H1 (cell line): ENCODE results near the gene SNHG17. TPM values are rescaled to one million over a fixed set of nuclear protein-coding genes. Genes with fewer than 3 reads are reported as not detected.

Experiments
- PHF8 ChIP-seq: fragments of 200-600 bp; sonication (generic); conservative IDR thresholded peaks from 2 replicates; pipeline ENCODE4 v1.7.1; 2012; ENCODE audit warnings: low read depth, mild to moderate bottlenecking, inconsistent platforms, low read length, moderate library complexity
- SRF ChIP-seq: IDR thresholded peaks from 2 replicates; pipeline ENCODE4 v1.6.1; 2011; ENCODE audit warnings: mild to moderate bottlenecking, low read depth, low read length, moderate library complexity
- TAF7 ChIP-seq: optimal IDR thresholded peaks from 2 replicates; pipeline ENCODE3; 2011; ENCODE audit warnings: low read depth, mild to moderate bottlenecking, inconsistent platforms, low read length, moderate library complexity, borderline replicate concordance
- TBP ChIP-seq: IDR thresholded peaks from 2 replicates; pipeline ENCODE4 v1.6.1; 2011; ENCODE audit warnings: low read depth, low read length, improper control_type of control experiment
- YY1 ChIP-seq: IDR thresholded peaks from 2 replicates; pipeline ENCODE4 v1.6.1; 2011; ENCODE audit warnings: low read depth, mild to moderate bottlenecking, low read length
- polyA plus RNA-seq, 7 experiments: library from polyadenylated mRNA; depleted of rRNA in 3 of 7; stranded (reverse) in 5 of 7; unstranded in 2 of 7; fragments of >200 nt in 5 of 7; fragments of 200-250 nt in 2 of 7; gene quantifications; 1 replicate in 5 of 7; 2 replicates in 1 of 7; 4 replicates in 1 of 7; pipeline versions ENCODE4 v1.2.1 to v1.2.3, GENCODE V29; 2011 to 2013; ENCODE audit warnings: missing spikeins in 2 of 7, mixed read lengths in 2 of 7
- total RNA-seq: library from RNA; stranded (reverse); fragmentation: NEBNext Ultra II Directional; extraction: Animal tissue kit (Norgen Biotek cat#: 25700); gene quantifications from 2 replicates; pipeline ENCODE4 v1.2.1, GENCODE V29; 2021

The SNHG17 gene
- total and polyA plus RNA-seq, 2 of the 8 experiments (the other 6 are each of a cell fraction or from before 2014, with no cell fraction given), result 59.4 to 59.8 TPM

DNA sequence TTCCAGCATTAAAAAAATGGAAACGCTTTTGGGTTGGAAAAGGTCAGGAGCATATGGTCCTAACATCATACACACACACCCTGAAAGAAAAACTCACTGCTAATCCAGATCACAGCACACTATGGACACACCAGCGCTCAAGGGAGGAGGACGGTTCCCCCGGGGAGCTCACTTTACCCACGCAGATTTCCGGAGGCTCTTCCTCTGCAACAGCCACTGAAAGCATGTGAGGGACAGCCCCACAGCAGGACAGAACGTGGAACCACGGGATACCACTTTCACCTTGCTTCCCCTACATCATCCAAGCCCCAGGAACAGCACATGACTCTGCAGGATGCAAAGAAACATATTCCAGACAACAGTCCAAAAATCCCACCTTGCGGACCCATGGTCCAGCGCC lies 13.2 kb downstream of the SNHG17 start (continued):
- no peak for TF ChIP-seq TBP
- no peak for TF ChIP-seq YY1
- no peak for TF ChIP-seq SRF
- TF ChIP-seq TAF7, result no peak
- no peak for TF ChIP-seq PHF8
